Muscle of leg (tissue), 11 donors: ENCODE measurements around the gene PIP4K2C. TPM values are rescaled to one million over a fixed set of nuclear protein-coding genes. Genes with fewer than 3 reads are reported as not detected.

Source experiments
- DNase-seq: peaks from one replicate; pipeline ENCODE4 v3.0.0; 2013
- H3K27ac ChIP-seq: one replicate; pipeline ENCODE4 v1.5.1; 2013; ENCODE audit warnings: mild to moderate bottlenecking, low read length, control low read depth
- H3K27me3 ChIP-seq: one replicate; pipeline ENCODE4 v1.6.1; 2013; ENCODE audit warnings: low read length; ENCODE audit not compliant: control insufficient read depth, insufficient read depth
- H3K36me3 ChIP-seq: one replicate; pipeline ENCODE4 v1.6.1; 2013; ENCODE audit warnings: low read length; ENCODE audit not compliant: control insufficient read depth, insufficient read depth
- H3K4me1 ChIP-seq: one replicate; pipeline ENCODE4 v1.6.1; 2013; ENCODE audit warnings: low read length; ENCODE audit not compliant: control insufficient read depth, insufficient read depth
- H3K4me3 ChIP-seq: one replicate; pipeline ENCODE4 v1.5.1; 2013; ENCODE audit warnings: low read length, control low read depth
- H3K9me3 ChIP-seq: replicated peaks from 2 replicates; pipeline ENCODE4 v1.6.1; 2013; ENCODE audit warnings: low read depth, low read length; ENCODE audit not compliant: control insufficient read depth
- WGBS: methylation state at CpG from one replicate; pipeline ENCODE4 v1.1.5; 2013; ENCODE audit warnings: missing lambda C conversion rate; ENCODE audit not compliant: insufficient coverage; 5-methylcytosine and 5-hydroxymethylcytosine counted together
- polyA plus RNA-seq, 8 donors: library from polyadenylated mRNA; unstranded; fragments of 120-200 nt; gene quantifications; one replicate each; pipeline versions ENCODE4 v1.2.1 to v1.2.3, GENCODE V29; 2013; ENCODE audit warnings: inconsistent platforms in 1 of 8, low replicate concordance in 1 of 8; ENCODE audit not compliant: insufficient read length in 8 of 8, insufficient read depth in 1 of 8
- total RNA-seq: library from RNA; stranded (reverse); fragments of 120-200 nt; gene quantifications from one replicate; pipeline ENCODE4 v1.2.4, GENCODE V29; 2013

PIP4K2C gene
- total and polyA plus RNA-seq, 9 donors = 8.9 to 14.3 (median 11.7) TPM

- peaks cover 54% of the 10 kb centered on the region for H3K27me3 ChIP-seq
- H3K4me1 ChIP-seq = peaks cover 13% of the 10 kb centered on the region
- H3K9me3 ChIP-seq = no peaks in the 10 kb centered on the region
- DNase-seq = no peak
- no peak overlapping the region for H3K27ac ChIP-seq
- WGBS = 28% methylated on average over 6 of the region's 13 CpGs
- no peak overlapping the region for H3K4me3 ChIP-seq
- no peaks in the 10 kb centered on the region for H3K36me3 ChIP-seq
Observed at GRCh38 chr12:57549203-57549908, 41.6 kb upstream of the PIP4K2C start.

- H3K36me3 ChIP-seq = no peaks in the 10 kb centered on the region
- peaks cover 13% of the 10 kb centered on the region for H3K4me1 ChIP-seq
- DNase-seq = no peak
- H3K27ac ChIP-seq = no peak within 1 kb of the TSS
- H3K9me3 ChIP-seq = no peaks in the 10 kb centered on the region
- H3K27me3 ChIP-seq = peaks cover 61% of the 10 kb centered on the region
- H3K4me3 ChIP-seq = no peak within 1 kb of the TSS
- under 1% methylated on average over 47 of the region's 52 CpGs for WGBS
Observed at GRCh38 chr12:57549909-57550640, 40.9 kb upstream of the PIP4K2C start, which contains the start of gene KIF5A. Gene KIF5A, plus strand, starts transcription at chr12:57550044. Its CDS starts 228 bp downstream, at chr12:57550272.

GRCh38 chr12:57550641-57551549 lies 40.1 kb upstream of the PIP4K2C start:
- H3K27ac ChIP-seq = no peak overlapping the region
- 6% methylated on average over 2 of the region's 7 CpGs for whole genome bisulfite sequencing
- peaks cover 9% of the 10 kb centered on the region for H3K4me1 ChIP-seq
- no peaks in the 10 kb centered on the region for H3K36me3 ChIP-seq
- H3K27me3 ChIP-seq = peaks cover 61% of the 10 kb centered on the region
- DNase-seq = no peak
- no peaks in the 10 kb centered on the region for H3K9me3 ChIP-seq
- no peak overlapping the region for H3K4me3 ChIP-seq

- Histone ChIP-seq H3K9me3 (no peaks in the 10 kb centered on the region), H3K36me3 (no peaks in the 10 kb centered on the region), H3K4me3 (no peak overlapping the region), H3K4me1 (peaks cover 3% of the 10 kb centered on the region), H3K27me3 (peaks cover 61% of the 10 kb centered on the region), H3K27ac (no peak overlapping the region)
- DNase-seq = no peak
- no CpG with 5 or more reads among the region's 3 CpGs for WGBS
Observed at GRCh38 chr12:57551637-57552305, 39.2 kb upstream of the PIP4K2C start.

GRCh38 chr12:57552306-57552651 lies 38.7 kb upstream of the PIP4K2C start:
- H3K27me3 ChIP-seq = peaks cover 61% of the 10 kb centered on the region
- peaks cover 3% of the 10 kb centered on the region for H3K4me1 ChIP-seq
- H3K4me3 ChIP-seq = no peak overlapping the region
- no peaks in the 10 kb centered on the region for H3K36me3 ChIP-seq
- no peaks in the 10 kb centered on the region for H3K9me3 ChIP-seq
- no CpG with 5 or more reads among the region's 2 CpGs for whole genome bisulfite sequencing
- H3K27ac ChIP-seq = no peak overlapping the region
- DNase-seq = no peak

DNA sequence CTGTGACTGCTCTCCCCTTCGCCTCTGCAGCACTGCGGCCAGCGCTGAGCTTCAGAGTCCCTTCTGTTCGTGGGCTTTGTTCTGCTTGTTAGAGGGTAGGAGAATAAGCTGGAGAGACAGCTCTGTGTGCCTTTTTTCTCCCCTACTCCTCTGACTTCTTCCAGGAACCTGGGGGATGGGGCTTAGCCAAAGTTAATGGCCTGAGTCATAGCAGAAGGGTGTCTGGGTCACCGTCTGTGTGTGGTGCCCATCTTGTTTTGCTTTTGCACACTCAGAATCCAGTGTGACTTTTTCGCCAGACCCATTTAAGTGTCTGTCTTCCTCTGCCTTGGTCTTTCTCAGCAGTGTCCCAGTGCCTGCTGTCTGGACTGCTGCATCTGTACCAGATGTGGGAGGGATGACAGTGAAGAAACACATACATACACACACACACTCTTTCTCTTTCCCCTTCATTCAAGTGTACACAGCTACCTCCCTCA lies 38.1 kb upstream of the PIP4K2C start:
- H3K27ac ChIP-seq = no peak overlapping the region
- peaks cover 61% of the 10 kb centered on the region for H3K27me3 ChIP-seq
- no CpG with 5 or more reads among the region's 6 CpGs for WGBS

GRCh38 chr12:57553343-57554202 lies 37.4 kb upstream of the PIP4K2C start:
- DNase-seq = no peak
- peaks cover 57% of the 10 kb centered on the region for H3K27me3 ChIP-seq
- 80% methylated on average over 1 of the region's 7 CpGs for WGBS
- no peak overlapping the region for H3K4me3 ChIP-seq
- H3K36me3 ChIP-seq = no peaks in the 10 kb centered on the region
- no peak overlapping the region for H3K27ac ChIP-seq
- no peaks in the 10 kb centered on the region for H3K9me3 ChIP-seq
- H3K4me1 ChIP-seq = peaks cover 3% of the 10 kb centered on the region

More for the DNA sequence above, 38.1 kb upstream of the PIP4K2C start:
- H3K36me3 ChIP-seq = no peaks in the 10 kb centered on the region
- no peak for DNase-seq
- no peak overlapping the region for H3K4me3 ChIP-seq
- H3K9me3 ChIP-seq = no peaks in the 10 kb centered on the region
- peaks cover 3% of the 10 kb centered on the region for H3K4me1 ChIP-seq

- Histone ChIP-seq H3K9me3 (no peaks in the 10 kb centered on the region), H3K36me3 (no peaks in the 10 kb centered on the region), H3K27me3 (peaks cover 48% of the 10 kb centered on the region), H3K4me1 (peaks cover 3% of the 10 kb centered on the region), H3K4me3 (no peak overlapping the region), H3K27ac (no peak overlapping the region)
- WGBS = no CpG with 5 or more reads among the region's 2 CpGs
- no peak for DNase-seq
Observed at GRCh38 chr12:57554453-57554852, 36.5 kb upstream of the PIP4K2C start.

GRCh38 chr12:57554897-57555296 lies 36.1 kb upstream of the PIP4K2C start:
- Histone ChIP-seq H3K4me1 (peaks cover 3% of the 10 kb centered on the region), H3K4me3 (no peak overlapping the region), H3K36me3 (no peaks in the 10 kb centered on the region), H3K27ac (no peak overlapping the region), H3K27me3 (peaks cover 44% of the 10 kb centered on the region), H3K9me3 (no peaks in the 10 kb centered on the region)
- WGBS = no CpG with 5 or more reads among the region's 1 CpG
- no peak for DNase-seq
